Colonic mucosa (tissue), 4 donors: Measurements from ENCODE around the gene GPHN. TPM values are rescaled to one million over a fixed set of nuclear protein-coding genes. Genes with fewer than 3 reads are reported as not detected.

ENCODE experiments used
- DNase-seq: peaks from one replicate; pipeline ENCODE4 v3.0.0-alpha.2; 2020
- H3K27ac ChIP-seq: fragments of 200-600 bp; one replicate; pipeline ENCODE4 v1.8.0; 2021
- H3K27me3 ChIP-seq: fragments of 200-600 bp; one replicate; pipeline ENCODE4 v1.8.0; 2021
- H3K36me3 ChIP-seq: fragments of 200-600 bp; one replicate; pipeline ENCODE4 v1.8.0; 2021
- H3K4me1 ChIP-seq: fragments of 200-600 bp; one replicate; pipeline ENCODE4 v1.8.0; 2021; ENCODE audit warnings: mild to moderate bottlenecking
- H3K4me3 ChIP-seq: fragments of 200-600 bp; one replicate; pipeline ENCODE4 v1.8.0; 2021
- H3K9ac ChIP-seq, 2 donors: one replicate each; pipeline ENCODE4 v1.7.0; 2013; ENCODE audit warnings: control low read depth in 2 of 2, low read depth in 2 of 2, low read length in 2 of 2
- H3K9me3 ChIP-seq: fragments of 200-600 bp; one replicate; pipeline ENCODE4 v1.8.0; 2021
- intact Hi-C: fragments of 100-400 bp; cut with DNase I; formaldehyde crosslinking; loops from one replicate; pipeline ENCODE4 v1.14.1; 2022
- total RNA-seq, 2 donors: library from RNA; stranded (reverse); fragmentation: NEBNext Ultra II Directional in 1 of 2; extraction: Animal tissue kit (Norgen Biotek cat#: 25700) in 1 of 2; gene quantifications; one replicate each; pipeline ENCODE4 v1.2.1, GENCODE V29; 2021
- TF ChIP-seq, protein P1 (sequence below): fragments of 200-600 bp; IDR thresholded peaks from one replicate; pipeline ENCODE4 v1.8.0; 2022; ENCODE audit warnings: antibody characterized with exemption, mild to moderate bottlenecking
- donor health status: healthy.
- donor health status: DM: no; HTN: no; CAD: no.
- donor health status: DM: no; HTN: no; CAD: no.

The GPHN gene
- total RNA-seq, 2 donors from 2014 or later: 32.0 to 45.2 TPM

DNA sequence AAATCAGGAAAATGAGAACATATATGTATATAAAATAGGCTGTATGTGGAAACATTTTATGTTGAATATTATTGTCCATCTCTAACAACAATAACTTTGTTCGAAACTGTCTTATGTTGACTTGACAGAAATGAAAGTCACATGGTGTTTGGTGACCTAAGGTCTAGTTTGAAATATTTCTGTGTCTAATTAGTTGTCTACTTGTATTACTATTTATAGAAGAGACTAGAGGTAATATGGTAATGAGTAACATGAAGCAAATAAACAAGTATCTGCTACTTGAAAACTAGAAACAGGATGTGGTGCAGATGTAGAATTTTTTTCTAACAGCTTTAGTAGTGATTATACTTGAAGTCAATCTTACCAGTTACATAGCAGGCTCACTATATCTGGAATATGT, 3.9 kb downstream of the GPHN start:
- H3K4me3 ChIP-seq: no peak overlapping the region
- intact Hi-C loops: no loop called here
- no peaks in the 10 kb centered on the region for H3K36me3 ChIP-seq

DNA sequence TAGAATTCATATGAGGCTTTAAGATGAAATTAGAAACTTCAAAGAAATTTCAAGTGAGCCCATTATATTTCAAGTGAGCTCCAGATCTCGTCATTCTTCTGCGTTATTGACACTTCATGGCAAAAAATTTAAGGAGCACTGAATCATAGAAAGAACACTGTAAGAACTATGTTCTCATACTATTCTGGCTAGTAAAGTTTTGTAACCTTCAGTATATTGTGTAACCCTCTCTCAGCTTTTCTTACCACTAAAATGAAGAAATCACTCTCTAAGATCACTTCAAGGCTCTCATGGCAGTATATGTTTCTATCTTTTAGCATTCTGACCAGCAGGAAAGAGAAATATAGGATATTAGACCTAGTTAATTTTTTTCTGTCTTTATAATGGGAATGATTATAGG, 6.3 kb downstream of the GPHN start:
- no peaks in the 10 kb centered on the region for H3K36me3 ChIP-seq
- no peak overlapping the region for H3K27ac ChIP-seq
- H3K9me3 ChIP-seq: no peaks in the 10 kb centered on the region
- no peaks in the 10 kb centered on the region for H3K27me3 ChIP-seq
- intact Hi-C loops: no loop called here
- peaks cover 5% of the 10 kb centered on the region for H3K4me1 ChIP-seq
- H3K4me3 ChIP-seq: no peak overlapping the region
- TF ChIP-seq, protein P1, sequence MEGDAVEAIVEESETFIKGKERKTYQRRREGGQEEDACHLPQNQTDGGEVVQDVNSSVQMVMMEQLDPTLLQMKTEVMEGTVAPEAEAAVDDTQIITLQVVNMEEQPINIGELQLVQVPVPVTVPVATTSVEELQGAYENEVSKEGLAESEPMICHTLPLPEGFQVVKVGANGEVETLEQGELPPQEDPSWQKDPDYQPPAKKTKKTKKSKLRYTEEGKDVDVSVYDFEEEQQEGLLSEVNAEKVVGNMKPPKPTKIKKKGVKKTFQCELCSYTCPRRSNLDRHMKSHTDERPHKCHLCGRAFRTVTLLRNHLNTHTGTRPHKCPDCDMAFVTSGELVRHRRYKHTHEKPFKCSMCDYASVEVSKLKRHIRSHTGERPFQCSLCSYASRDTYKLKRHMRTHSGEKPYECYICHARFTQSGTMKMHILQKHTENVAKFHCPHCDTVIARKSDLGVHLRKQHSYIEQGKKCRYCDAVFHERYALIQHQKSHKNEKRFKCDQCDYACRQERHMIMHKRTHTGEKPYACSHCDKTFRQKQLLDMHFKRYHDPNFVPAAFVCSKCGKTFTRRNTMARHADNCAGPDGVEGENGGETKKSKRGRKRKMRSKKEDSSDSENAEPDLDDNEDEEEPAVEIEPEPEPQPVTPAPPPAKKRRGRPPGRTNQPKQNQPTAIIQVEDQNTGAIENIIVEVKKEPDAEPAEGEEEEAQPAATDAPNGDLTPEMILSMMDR: no peak
- no peak for DNase-seq
- no peak overlapping the region for H3K9ac ChIP-seq

More for the DNA sequence above, 3.9 kb downstream of the GPHN start:
- no peak overlapping the region for H3K27ac ChIP-seq
- H3K9ac ChIP-seq: no peak overlapping the region
- TF ChIP-seq, protein P1: no peak
- no peaks in the 10 kb centered on the region for H3K9me3 ChIP-seq
- H3K4me1 ChIP-seq: peaks cover 5% of the 10 kb centered on the region
- DNase-seq: no peak
- H3K27me3 ChIP-seq: no peaks in the 10 kb centered on the region

GRCh38 chr14:66530526-66530925, 22.6 kb downstream of the GPHN start:
- H3K4me3 ChIP-seq: no peak overlapping the region
- no peaks in the 10 kb centered on the region for H3K36me3 ChIP-seq
- no peaks in the 10 kb centered on the region for H3K4me1 ChIP-seq
- H3K27me3 ChIP-seq: no peaks in the 10 kb centered on the region
- no peak overlapping the region for H3K9ac ChIP-seq
- no peaks in the 10 kb centered on the region for H3K9me3 ChIP-seq
- no peak overlapping the region for H3K27ac ChIP-seq
- no peak for DNase-seq
- intact Hi-C loops: no loop called here
- TF ChIP-seq, protein P1: no peak

DNA sequence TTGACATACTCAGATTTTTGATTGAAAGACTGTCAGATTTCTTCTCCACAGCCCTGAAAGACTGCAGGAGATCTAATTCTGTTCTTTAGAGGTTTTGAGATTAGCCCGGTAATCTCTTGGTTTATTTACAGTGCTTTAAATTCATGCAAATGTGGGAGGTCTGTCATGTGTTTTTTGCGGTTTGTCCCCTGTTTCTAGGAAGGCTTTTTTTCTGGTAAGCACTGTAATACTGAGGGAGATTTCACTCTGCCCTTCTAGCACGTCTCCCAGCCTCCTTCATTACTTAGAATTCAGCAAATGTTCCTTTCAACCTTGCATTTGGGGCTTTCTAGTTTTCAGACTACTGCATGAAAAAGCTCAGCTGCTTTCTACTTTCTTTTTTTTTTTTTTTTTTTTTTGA, 31.1 kb downstream of the GPHN start:
- no peak for DNase-seq
- no peak overlapping the region for H3K4me3 ChIP-seq
- H3K36me3 ChIP-seq: no peaks in the 10 kb centered on the region
- H3K27me3 ChIP-seq: no peaks in the 10 kb centered on the region
- TF ChIP-seq, protein P1: no peak
- intact Hi-C loops: no loop called here
- no peaks in the 10 kb centered on the region for H3K9me3 ChIP-seq
- no peaks in the 10 kb centered on the region for H3K4me1 ChIP-seq
- H3K27ac ChIP-seq: no peak overlapping the region
- H3K9ac ChIP-seq: no peak overlapping the region

DNA sequence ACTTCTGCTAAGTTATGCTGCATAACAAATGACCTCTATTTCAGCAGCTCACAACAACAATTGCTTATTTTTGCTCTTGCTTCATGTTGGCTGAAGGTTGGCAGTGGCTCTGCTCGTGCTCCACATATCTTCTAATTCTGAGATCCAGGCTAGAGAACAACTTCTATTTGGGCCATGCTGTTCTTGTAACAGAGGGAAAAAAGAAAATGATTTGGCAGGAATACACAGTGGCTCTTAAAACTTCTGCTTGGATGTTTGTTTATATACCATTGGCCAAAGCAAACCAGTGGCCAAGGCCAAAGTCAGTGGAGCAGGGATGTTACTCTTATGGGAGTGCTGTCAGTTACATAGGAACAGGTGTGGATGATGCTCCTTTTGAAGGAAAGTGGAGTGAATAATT, 32.1 kb downstream of the GPHN start:
- H3K9me3 ChIP-seq: no peaks in the 10 kb centered on the region
- H3K27ac ChIP-seq: no peak overlapping the region
- no peaks in the 10 kb centered on the region for H3K4me1 ChIP-seq
- H3K27me3 ChIP-seq: no peaks in the 10 kb centered on the region
- no peaks in the 10 kb centered on the region for H3K36me3 ChIP-seq
- TF ChIP-seq, protein P1: no peak
- no peak overlapping the region for H3K4me3 ChIP-seq
- no peak for DNase-seq
- intact Hi-C loops: no loop called here
- H3K9ac ChIP-seq: no peak overlapping the region

GRCh38 chr14:66541627-66542026, 33.7 kb downstream of the GPHN start:
- DNase-seq: no peak
- intact Hi-C loops: no loop called here
- no peaks in the 10 kb centered on the region for H3K4me1 ChIP-seq

More at GRCh38 chr14:66541627-66542026, 33.7 kb downstream of the GPHN start:
- Histone ChIP-seq H3K27ac (no peak overlapping the region), H3K9ac (no peak overlapping the region), H3K36me3 (no peaks in the 10 kb centered on the region), H3K27me3 (no peaks in the 10 kb centered on the region), H3K9me3 (no peaks in the 10 kb centered on the region), H3K4me3 (no peak overlapping the region)
- TF ChIP-seq, protein P1: no peak
